OCI-LY1 (cell line): ENCODE measurements around the gene POTEJ.
"Not testable (repeated sequence)": the region's sequence is repeated elsewhere in the genome, so short reads cannot be mapped to it uniquely, and the experiment has no call there.

ENCODE experiments used
- EZH2 ChIP-seq: fragments of 200-600 bp; sonication (generic), shearing (Covaris generic); IDR thresholded peaks from 2 replicates; pipeline ENCODE4 v1.8.0; 2017; ENCODE audit warnings: borderline replicate concordance, mixed run types, mild to moderate bottlenecking, antibody characterized with exemption, low read length, moderate library complexity, mixed read lengths
- TF ChIP-seq, protein P1 (sequence below): fragments of 200-600 bp; sonication (generic), shearing (Covaris generic); IDR thresholded peaks from 2 replicates; pipeline ENCODE4 v1.5.1; 2017; ENCODE audit warnings: mild to moderate bottlenecking, antibody characterized with exemption, low read length, moderate library complexity, mixed read lengths

DNA sequence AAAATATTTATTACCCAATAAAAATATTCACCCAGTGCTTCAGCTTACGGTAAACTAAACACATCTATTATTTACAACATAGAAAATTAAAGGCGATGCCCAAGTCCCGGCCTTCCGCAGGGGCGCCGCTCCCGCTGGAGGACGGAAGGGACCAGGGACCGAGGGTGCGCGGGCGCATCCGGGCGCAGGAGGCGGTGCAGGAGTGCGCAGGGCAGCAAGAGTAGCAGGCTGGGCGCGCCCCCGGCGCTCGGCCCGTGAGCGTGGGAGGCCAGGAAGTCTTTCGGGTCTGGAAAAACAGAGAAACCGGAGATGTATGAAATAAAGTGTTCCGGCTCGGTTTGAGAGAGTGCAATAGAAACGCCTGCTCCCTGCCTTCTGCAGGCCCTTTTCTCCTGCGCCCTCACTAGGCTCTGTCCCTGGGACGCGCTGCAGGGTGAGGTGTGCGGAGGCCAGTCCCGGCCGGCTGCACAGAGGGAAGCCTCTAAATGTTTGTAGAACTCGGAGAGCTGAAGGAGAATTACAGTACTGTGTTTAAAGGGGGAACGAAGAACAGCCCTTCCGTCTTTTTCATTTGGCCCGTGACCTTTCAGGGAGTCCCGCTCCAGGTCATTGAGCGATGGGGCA, 18.3 kb upstream of the POTEJ start:
- TF ChIP-seq, protein P1, sequence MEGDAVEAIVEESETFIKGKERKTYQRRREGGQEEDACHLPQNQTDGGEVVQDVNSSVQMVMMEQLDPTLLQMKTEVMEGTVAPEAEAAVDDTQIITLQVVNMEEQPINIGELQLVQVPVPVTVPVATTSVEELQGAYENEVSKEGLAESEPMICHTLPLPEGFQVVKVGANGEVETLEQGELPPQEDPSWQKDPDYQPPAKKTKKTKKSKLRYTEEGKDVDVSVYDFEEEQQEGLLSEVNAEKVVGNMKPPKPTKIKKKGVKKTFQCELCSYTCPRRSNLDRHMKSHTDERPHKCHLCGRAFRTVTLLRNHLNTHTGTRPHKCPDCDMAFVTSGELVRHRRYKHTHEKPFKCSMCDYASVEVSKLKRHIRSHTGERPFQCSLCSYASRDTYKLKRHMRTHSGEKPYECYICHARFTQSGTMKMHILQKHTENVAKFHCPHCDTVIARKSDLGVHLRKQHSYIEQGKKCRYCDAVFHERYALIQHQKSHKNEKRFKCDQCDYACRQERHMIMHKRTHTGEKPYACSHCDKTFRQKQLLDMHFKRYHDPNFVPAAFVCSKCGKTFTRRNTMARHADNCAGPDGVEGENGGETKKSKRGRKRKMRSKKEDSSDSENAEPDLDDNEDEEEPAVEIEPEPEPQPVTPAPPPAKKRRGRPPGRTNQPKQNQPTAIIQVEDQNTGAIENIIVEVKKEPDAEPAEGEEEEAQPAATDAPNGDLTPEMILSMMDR, result not testable (repeated sequence)
- not testable (repeated sequence) for TF ChIP-seq EZH2
